Suprapubic skin (tissue), 4 donors: ENCODE results near the gene ECD.

ENCODE experiments used
- EP300 ChIP-seq: sonication (generic); formaldehyde crosslinking; IDR thresholded peaks from one replicate; pipeline ENCODE4 v1.6.1; 2017; ENCODE audit warnings: antibody characterized with exemption
- POLR2AphosphoS5 ChIP-seq, 3 donors: sonication (generic); formaldehyde crosslinking; IDR thresholded peaks; one replicate each; pipeline ENCODE4 v1.6.1; 2017; ENCODE audit warnings: antibody characterized with exemption in 3 of 3
- TF ChIP-seq, protein P1 (sequence below), 2 donors: fragments of 200-600 bp in 1 of 2; fragments of 450-650 bp in 1 of 2; sonication (generic) in 1 of 2; IDR thresholded peaks; one replicate each; pipeline ENCODE4 v1.5.1; 2016 to 2019; ENCODE audit warnings: antibody characterized with exemption in 2 of 2, mild to moderate bottlenecking in 1 of 2, moderate library complexity in 1 of 2

GRCh38 chr10:73099141-73099540 lies 68.7 kb downstream of the ECD start:
- TF ChIP-seq, protein P1, sequence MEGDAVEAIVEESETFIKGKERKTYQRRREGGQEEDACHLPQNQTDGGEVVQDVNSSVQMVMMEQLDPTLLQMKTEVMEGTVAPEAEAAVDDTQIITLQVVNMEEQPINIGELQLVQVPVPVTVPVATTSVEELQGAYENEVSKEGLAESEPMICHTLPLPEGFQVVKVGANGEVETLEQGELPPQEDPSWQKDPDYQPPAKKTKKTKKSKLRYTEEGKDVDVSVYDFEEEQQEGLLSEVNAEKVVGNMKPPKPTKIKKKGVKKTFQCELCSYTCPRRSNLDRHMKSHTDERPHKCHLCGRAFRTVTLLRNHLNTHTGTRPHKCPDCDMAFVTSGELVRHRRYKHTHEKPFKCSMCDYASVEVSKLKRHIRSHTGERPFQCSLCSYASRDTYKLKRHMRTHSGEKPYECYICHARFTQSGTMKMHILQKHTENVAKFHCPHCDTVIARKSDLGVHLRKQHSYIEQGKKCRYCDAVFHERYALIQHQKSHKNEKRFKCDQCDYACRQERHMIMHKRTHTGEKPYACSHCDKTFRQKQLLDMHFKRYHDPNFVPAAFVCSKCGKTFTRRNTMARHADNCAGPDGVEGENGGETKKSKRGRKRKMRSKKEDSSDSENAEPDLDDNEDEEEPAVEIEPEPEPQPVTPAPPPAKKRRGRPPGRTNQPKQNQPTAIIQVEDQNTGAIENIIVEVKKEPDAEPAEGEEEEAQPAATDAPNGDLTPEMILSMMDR (IDR thresholded peaks at IDR 0.05), result no peak
- TF ChIP-seq POLR2AphosphoS5 (IDR thresholded peaks at IDR 0.05) (no peak), EP300 (no peak)
